Endothelial cell of umbilical vein (primary cell): Measurements from ENCODE around the gene TMEM170A.

Experiments
- CTCF ChIP-seq, 2 donors: IDR thresholded peaks; 1 replicate in 1 of 2; 2 replicates in 1 of 2; pipeline ENCODE4 v1.5.1; 2011; ENCODE audit warnings: low read length in 2 of 2, mild to moderate bottlenecking in 2 of 2, moderate library complexity in 2 of 2, control low read depth in 1 of 2, inconsistent platforms in 1 of 2, low read depth in 1 of 2; ENCODE audit not compliant: insufficient read depth in 1 of 2; ENCODE audit errors: extremely low read depth in 1 of 2
- EZH2 ChIP-seq: IDR thresholded peaks from 2 replicates; pipeline ENCODE4 v1.6.1; 2012; ENCODE audit warnings: borderline replicate concordance, low read depth, mild to moderate bottlenecking, moderate library complexity, low read length, inconsistent platforms; ENCODE audit not compliant: severe bottlenecking
- MAX ChIP-seq: IDR thresholded peaks from 2 replicates; pipeline ENCODE4 v1.6.1; 2011; ENCODE audit not compliant: insufficient read depth, insufficient read length
- POLR2A ChIP-seq: IDR thresholded peaks from 2 replicates; pipeline ENCODE4 v1.6.1; 2012; ENCODE audit warnings: low read depth, mild to moderate bottlenecking, control low read depth, low read length

DNA sequence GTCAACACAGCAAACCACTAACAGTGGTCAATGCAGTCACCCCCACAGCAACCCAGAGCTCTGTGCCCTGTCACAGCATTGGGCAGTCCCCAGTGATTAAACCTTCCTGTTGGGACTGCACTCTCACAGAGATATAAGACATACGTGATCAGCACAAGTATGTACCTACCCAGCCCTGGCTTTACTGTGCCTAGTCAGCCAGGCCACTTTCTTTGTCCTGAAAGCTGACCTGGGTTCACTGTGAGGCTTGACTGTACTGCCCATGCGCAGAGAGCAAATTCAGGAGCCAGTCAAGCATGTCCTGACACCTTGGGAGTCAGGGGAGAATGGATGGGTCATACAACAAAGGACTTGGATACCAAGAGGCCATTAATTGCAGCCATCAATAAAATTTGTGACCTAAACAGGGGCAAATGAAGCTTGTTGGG is 10.9 kb upstream of the TMEM170A start:
- no peak for TF ChIP-seq CTCF (IDR thresholded peaks at IDR 0.05; ENCODE audit: extremely low read depth in 1 of 2, insufficient read depth in 1 of 2, low read depth in 1 of 2, low read length in 2 of 2)
- no peak for TF ChIP-seq POLR2A
- no peak for TF ChIP-seq MAX
- no peak for TF ChIP-seq EZH2
